Endothelial cell of umbilical vein (primary cell): Measurements from ENCODE around the gene SMS.
A peak's percentile ranks its signal among the peaks of the same experiment; 100 is the strongest.

ENCODE experiments used
- EZH2 ChIP-seq: IDR thresholded peaks from 2 replicates; pipeline ENCODE4 v1.6.1; 2012; ENCODE audit warnings: borderline replicate concordance, low read depth, mild to moderate bottlenecking, moderate library complexity, low read length, inconsistent platforms; ENCODE audit not compliant: severe bottlenecking
- FOS ChIP-seq: IDR thresholded peaks from 2 replicates; pipeline ENCODE4 v1.6.1; 2011; ENCODE audit warnings: mild to moderate bottlenecking, low read length, moderate library complexity, borderline replicate concordance; ENCODE audit not compliant: insufficient read depth
- GATA2 ChIP-seq: IDR thresholded peaks from 2 replicates; pipeline ENCODE4 v1.7.0; 2011; ENCODE audit warnings: low read depth, mild to moderate bottlenecking, moderate library complexity, mixed read lengths, low read length; ENCODE audit not compliant: insufficient read length, insufficient read depth
- JUN ChIP-seq: IDR thresholded peaks from 2 replicates; pipeline ENCODE4 v1.6.1; 2011; ENCODE audit warnings: borderline replicate concordance, low read depth; ENCODE audit not compliant: insufficient read length, insufficient read depth
- MYC ChIP-seq: IDR thresholded peaks from one replicate; pipeline ENCODE4 v1.6.1; 2011; ENCODE audit warnings: mild to moderate bottlenecking, low read depth, low read length
- POLR2A ChIP-seq: IDR thresholded peaks from 2 replicates; pipeline ENCODE4 v1.6.1; 2012; ENCODE audit warnings: low read depth, mild to moderate bottlenecking, control low read depth, low read length
- POLR2AphosphoS5 ChIP-seq: IDR thresholded peaks from 2 replicates; pipeline ENCODE4 v1.6.1; 2012; ENCODE audit warnings: low read depth, mild to moderate bottlenecking, control low read depth, low read length, moderate library complexity; ENCODE audit not compliant: insufficient read depth
- TF ChIP-seq, protein P1 (sequence below), 2 donors: IDR thresholded peaks; 1 replicate in 1 of 2; 2 replicates in 1 of 2; pipeline ENCODE4 v1.5.1; 2011; ENCODE audit warnings: low read length in 2 of 2, mild to moderate bottlenecking in 2 of 2, moderate library complexity in 2 of 2, control low read depth in 1 of 2, inconsistent platforms in 1 of 2, low read depth in 1 of 2; ENCODE audit not compliant: insufficient read depth in 1 of 2; ENCODE audit errors: extremely low read depth in 1 of 2
- TF ChIP-seq, protein P2 (sequence below): IDR thresholded peaks from 2 replicates; pipeline ENCODE4 v1.6.1; 2011; ENCODE audit not compliant: insufficient read depth, insufficient read length

DNA sequence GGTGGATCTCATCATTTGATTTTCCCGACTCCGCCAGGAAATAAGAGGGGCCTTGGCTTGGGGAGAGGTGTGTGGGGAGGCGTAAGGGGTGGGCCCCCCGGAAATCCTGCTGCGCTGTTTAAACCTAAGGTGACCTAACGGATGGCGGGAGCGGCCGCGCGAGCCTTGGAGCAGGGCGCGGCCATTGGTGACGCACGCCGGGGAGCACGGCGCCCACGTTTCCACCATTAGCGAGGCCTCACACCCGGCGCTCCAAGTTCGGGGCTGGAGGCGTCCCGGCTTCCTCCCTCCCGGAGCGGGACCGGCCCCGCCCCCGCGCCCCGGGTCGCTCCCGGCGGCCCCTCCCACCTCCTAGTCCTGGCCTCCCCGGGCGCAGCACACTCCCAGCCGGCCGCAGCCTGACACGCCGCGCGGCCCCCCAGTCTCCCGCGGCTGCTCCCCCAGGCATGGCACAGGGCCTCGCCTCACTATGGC is at the start of gene SMS:
- TF ChIP-seq, protein P1, sequence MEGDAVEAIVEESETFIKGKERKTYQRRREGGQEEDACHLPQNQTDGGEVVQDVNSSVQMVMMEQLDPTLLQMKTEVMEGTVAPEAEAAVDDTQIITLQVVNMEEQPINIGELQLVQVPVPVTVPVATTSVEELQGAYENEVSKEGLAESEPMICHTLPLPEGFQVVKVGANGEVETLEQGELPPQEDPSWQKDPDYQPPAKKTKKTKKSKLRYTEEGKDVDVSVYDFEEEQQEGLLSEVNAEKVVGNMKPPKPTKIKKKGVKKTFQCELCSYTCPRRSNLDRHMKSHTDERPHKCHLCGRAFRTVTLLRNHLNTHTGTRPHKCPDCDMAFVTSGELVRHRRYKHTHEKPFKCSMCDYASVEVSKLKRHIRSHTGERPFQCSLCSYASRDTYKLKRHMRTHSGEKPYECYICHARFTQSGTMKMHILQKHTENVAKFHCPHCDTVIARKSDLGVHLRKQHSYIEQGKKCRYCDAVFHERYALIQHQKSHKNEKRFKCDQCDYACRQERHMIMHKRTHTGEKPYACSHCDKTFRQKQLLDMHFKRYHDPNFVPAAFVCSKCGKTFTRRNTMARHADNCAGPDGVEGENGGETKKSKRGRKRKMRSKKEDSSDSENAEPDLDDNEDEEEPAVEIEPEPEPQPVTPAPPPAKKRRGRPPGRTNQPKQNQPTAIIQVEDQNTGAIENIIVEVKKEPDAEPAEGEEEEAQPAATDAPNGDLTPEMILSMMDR (IDR thresholded peaks at IDR 0.05; ENCODE audit: extremely low read depth in 1 of 2, insufficient read depth in 1 of 2, low read depth in 1 of 2, low read length in 2 of 2) = no peak
- TF ChIP-seq POLR2A (peak; percentile 61), POLR2AphosphoS5 (peak; percentile 66), EZH2 (no peak), JUN (no peak), MYC (no peak), GATA2 (no peak), FOS (peak; percentile 14)
- TF ChIP-seq, protein P2, sequence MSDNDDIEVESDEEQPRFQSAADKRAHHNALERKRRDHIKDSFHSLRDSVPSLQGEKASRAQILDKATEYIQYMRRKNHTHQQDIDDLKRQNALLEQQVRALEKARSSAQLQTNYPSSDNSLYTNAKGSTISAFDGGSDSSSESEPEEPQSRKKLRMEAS = no peak
